ENCODE results near the gene LRRC59. TPM values are rescaled to one million over a fixed set of nuclear protein-coding genes. Genes with fewer than 3 reads are reported as not detected.
A peak's percentile ranks its signal among the peaks of the same experiment; 100 is the strongest.
"Not testable (repeated sequence)": the region's sequence is repeated elsewhere in the genome, so short reads cannot be mapped to it uniquely, and the experiment has no call there.

LRRC59 gene
- total and polyA plus RNA-seq, 2 experiments from 2014 or later = 46.4 to 124 TPM

DNA sequence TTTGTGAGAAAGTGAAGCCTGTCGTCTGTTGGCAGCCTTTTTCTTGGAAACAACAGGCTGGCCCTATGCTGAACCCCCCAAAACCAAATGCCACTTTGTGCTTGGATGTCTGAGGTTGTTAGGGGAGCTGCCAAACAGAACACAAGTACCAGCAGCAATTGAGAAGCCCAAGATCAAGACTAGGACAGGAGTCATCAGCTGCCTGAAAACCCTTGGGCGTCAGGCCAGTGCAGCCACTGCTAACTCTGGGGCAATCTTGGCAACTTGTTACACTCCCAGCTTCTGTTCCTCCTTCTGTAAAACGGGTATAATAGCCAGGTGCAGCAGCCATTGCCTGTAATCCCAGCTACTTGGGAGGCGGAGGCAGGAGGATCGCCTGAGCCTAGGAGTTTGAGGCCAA is 9.3 kb upstream of the LRRC59 start (continued):
- TF ChIP-seq, protein P1, sequence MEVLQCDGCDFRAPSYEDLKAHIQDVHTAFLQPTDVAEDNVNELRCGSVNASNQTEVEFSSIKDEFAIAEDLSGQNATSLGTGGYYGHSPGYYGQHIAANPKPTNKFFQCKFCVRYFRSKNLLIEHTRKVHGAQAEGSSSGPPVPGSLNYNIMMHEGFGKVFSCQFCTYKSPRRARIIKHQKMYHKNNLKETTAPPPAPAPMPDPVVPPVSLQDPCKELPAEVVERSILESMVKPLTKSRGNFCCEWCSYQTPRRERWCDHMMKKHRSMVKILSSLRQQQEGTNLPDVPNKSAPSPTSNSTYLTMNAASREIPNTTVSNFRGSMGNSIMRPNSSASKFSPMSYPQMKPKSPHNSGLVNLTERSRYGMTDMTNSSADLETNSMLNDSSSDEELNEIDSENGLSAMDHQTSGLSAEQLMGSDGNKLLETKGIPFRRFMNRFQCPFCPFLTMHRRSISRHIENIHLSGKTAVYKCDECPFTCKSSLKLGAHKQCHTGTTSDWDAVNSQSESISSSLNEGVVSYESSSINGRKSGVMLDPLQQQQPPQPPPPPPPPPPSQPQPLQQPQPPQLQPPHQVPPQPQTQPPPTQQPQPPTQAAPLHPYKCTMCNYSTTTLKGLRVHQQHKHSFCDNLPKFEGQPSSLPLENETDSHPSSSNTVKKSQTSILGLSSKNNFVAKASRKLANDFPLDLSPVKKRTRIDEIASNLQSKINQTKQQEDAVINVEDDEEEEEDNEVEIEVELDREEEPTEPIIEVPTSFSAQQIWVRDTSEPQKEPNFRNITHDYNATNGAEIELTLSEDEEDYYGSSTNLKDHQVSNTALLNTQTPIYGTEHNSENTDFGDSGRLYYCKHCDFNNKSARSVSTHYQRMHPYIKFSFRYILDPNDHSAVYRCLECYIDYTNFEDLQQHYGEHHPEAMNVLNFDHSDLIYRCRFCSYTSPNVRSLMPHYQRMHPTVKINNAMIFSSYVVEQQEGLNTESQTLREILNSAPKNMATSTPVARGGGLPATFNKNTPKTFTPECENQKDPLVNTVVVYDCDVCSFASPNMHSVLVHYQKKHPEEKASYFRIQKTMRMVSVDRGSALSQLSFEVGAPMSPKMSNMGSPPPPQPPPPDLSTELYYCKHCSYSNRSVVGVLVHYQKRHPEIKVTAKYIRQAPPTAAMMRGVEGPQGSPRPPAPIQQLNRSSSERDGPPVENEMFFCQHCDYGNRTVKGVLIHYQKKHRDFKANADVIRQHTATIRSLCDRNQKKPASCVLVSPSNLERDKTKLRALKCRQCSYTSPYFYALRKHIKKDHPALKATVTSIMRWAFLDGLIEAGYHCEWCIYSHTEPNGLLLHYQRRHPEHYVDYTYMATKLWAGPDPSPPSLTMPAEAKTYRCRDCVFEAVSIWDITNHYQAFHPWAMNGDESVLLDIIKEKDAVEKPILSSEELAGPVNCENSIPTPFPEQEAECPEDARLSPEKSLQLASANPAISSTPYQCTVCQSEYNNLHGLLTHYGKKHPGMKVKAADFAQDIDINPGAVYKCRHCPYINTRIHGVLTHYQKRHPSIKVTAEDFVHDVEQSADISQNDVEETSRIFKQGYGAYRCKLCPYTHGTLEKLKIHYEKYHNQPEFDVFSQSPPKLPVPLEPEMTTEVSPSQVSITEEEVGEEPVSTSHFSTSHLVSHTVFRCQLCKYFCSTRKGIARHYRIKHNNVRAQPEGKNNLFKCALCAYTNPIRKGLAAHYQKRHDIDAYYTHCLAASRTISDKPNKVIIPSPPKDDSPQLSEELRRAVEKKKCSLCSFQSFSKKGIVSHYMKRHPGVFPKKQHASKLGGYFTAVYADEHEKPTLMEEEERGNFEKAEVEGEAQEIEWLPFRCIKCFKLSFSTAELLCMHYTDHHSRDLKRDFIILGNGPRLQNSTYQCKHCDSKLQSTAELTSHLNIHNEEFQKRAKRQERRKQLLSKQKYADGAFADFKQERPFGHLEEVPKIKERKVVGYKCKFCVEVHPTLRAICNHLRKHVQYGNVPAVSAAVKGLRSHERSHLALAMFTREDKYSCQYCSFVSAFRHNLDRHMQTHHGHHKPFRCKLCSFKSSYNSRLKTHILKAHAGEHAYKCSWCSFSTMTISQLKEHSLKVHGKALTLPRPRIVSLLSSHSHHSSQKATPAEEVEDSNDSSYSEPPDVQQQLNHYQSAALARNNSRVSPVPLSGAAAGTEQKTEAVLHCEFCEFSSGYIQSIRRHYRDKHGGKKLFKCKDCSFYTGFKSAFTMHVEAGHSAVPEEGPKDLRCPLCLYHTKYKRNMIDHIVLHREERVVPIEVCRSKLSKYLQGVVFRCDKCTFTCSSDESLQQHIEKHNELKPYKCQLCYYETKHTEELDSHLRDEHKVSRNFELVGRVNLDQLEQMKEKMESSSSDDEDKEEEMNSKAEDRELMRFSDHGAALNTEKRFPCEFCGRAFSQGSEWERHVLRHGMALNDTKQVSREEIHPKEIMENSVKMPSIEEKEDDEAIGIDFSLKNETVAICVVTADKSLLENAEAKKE (CRISPR knock-in tag; IDR thresholded peaks at IDR 0.05) = no peak
- TF ChIP-seq STAT1 (IDR thresholded peaks at IDR 0.05; ENCODE audit: unreplicated experiment) = no peak
- TF ChIP-seq EZH2phosphoT487 (IDR thresholded peaks at IDR 0.05; ENCODE audit: unreplicated experiment) = no peak
- TF ChIP-seq NANOG (IDR thresholded peaks at IDR 0.05; ENCODE audit: borderline replicate concordance) = no peak
- TF ChIP-seq, protein P2, sequence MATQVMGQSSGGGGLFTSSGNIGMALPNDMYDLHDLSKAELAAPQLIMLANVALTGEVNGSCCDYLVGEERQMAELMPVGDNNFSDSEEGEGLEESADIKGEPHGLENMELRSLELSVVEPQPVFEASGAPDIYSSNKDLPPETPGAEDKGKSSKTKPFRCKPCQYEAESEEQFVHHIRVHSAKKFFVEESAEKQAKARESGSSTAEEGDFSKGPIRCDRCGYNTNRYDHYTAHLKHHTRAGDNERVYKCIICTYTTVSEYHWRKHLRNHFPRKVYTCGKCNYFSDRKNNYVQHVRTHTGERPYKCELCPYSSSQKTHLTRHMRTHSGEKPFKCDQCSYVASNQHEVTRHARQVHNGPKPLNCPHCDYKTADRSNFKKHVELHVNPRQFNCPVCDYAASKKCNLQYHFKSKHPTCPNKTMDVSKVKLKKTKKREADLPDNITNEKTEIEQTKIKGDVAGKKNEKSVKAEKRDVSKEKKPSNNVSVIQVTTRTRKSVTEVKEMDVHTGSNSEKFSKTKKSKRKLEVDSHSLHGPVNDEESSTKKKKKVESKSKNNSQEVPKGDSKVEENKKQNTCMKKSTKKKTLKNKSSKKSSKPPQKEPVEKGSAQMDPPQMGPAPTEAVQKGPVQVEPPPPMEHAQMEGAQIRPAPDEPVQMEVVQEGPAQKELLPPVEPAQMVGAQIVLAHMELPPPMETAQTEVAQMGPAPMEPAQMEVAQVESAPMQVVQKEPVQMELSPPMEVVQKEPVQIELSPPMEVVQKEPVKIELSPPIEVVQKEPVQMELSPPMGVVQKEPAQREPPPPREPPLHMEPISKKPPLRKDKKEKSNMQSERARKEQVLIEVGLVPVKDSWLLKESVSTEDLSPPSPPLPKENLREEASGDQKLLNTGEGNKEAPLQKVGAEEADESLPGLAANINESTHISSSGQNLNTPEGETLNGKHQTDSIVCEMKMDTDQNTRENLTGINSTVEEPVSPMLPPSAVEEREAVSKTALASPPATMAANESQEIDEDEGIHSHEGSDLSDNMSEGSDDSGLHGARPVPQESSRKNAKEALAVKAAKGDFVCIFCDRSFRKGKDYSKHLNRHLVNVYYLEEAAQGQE (IDR thresholded peaks at IDR 0.05; ENCODE audit: unreplicated experiment) = no peak

DNA sequence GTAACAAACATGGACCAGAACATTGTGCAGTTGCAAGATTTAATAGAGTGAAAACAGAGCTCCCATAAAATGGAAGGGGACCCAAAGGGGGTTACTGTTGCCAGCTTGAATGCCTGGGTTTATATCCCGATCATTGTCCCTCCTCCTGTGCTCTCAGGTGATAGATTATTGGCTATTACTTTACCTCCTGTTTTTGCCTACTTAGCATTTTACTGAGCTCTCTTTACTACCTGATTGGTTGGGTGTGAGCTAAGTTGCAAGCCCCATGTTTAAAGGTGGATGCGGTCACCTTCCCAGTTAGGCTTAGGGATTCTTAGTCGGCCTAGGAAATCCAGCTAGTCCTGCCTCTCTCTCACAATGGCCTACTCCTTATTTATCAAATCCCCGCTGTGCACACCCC is 8.0 kb upstream of the LRRC59 start:
- H2AFZ ChIP-seq; H3K27ac Mint-ChIP-seq; H4K20me1 ChIP-seq (replicated peaks; ENCODE audit: insufficient read depth); H3K36me3 Mint-ChIP-seq (ENCODE audit: low read depth); H3K27ac ChIP-seq (ENCODE audit: low read depth); ATAC-seq; H3K27me3 ChIP-seq (ENCODE audit: insufficient read depth); H3K9me2 ChIP-seq (ENCODE audit: insufficient read depth); H3K9me3 Mint-ChIP-seq; H3K36me3 ChIP-seq (ENCODE audit: insufficient read depth); H3K4me3 ChIP-seq; H3K79me2 ChIP-seq (replicated peaks; ENCODE audit: insufficient read depth); H3K4me2 ChIP-seq; H3K27me3 Mint-ChIP-seq (ENCODE audit: insufficient read depth, low read depth, poor library complexity); H3K4me1 ChIP-seq (ENCODE audit: insufficient read depth); H3F3A ChIP-seq (replicated peaks; ENCODE audit: low read depth); DNase-seq (ENCODE audit: low spot score); H3K4me3 Mint-ChIP-seq: not testable (repeated sequence)
- peaks cover 10% of the 10 kb centered on the region; the same call in 2 of the 3 replicates for H3K4me1 Mint-ChIP-seq

DNA sequence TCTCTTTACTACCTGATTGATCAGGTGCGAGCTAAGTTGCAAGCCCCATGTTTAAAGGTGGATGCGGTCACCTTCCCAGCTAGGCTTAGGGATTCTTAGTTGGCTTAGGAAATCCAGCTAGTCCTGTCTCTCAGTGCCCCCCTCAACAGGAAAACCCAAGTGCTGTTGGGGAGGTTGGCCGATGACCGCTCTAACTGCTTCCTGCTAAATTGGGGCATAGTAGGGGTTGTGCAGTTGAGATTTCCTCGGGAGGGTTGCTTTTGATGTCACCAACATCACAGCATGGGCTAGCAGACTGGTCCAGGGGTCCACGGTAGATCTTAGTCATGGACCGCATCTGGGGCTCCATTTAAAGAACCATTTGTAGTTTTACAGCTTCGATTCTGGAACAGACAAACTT is 2.3 kb upstream of the LRRC59 start:
- H3K27me3 Mint-ChIP-seq (ENCODE audit: insufficient read depth, low read depth, poor library complexity); H3K27ac ChIP-seq (ENCODE audit: low read depth); H3F3A ChIP-seq (replicated peaks; ENCODE audit: low read depth); ATAC-seq; H3K27ac Mint-ChIP-seq; H3K36me3 ChIP-seq (ENCODE audit: insufficient read depth); DNase-seq (ENCODE audit: low spot score); H3K4me1 ChIP-seq (ENCODE audit: insufficient read depth); H3K9me2 ChIP-seq (ENCODE audit: insufficient read depth); H3K36me3 Mint-ChIP-seq (ENCODE audit: low read depth); H3K4me3 Mint-ChIP-seq; H2AFZ ChIP-seq; H3K4me3 ChIP-seq; H3K27me3 ChIP-seq (ENCODE audit: insufficient read depth); H3K4me2 ChIP-seq: not testable (repeated sequence)
- Mint-ChIP-seq H3K4me1 (peaks cover 20% of the 10 kb centered on the region), H3K9me3 (peaks cover 16% of the 10 kb centered on the region; the same call in 1 of the 3 replicates)
- H4K20me1 ChIP-seq (replicated peaks; ENCODE audit: insufficient read depth) = peaks cover 13% of the 10 kb centered on the region
- peaks cover 25% of the 10 kb centered on the region for H3K79me2 ChIP-seq (replicated peaks; ENCODE audit: insufficient read depth)

DNA sequence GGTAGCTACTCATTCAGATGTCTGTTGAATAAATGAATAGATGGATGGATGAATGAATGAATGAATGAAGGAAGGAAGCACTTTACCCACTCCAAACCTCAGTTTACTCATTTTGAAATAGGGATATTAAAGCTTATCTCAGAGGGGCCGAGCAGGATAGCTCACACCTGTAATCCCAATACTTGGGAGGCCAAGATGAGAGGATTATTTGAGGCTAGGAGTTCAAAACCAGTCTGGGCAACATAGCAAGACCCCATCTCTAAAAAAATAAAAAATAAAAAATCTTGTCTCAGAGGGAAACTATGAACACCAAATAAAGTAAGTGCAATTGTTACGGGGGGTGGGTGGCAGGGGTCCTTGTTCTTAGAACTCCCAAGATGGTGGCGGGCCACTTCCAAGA is 1.3 kb upstream of the LRRC59 start:
- Histone ChIP-seq H4K20me1 (replicated peaks; ENCODE audit: insufficient read depth) (peaks cover 22% of the 10 kb centered on the region), H3K79me2 (replicated peaks; ENCODE audit: insufficient read depth) (peaks cover 25% of the 10 kb centered on the region)
- not testable (repeated sequence) for H3K27ac ChIP-seq (ENCODE audit: low read depth); H2AFZ ChIP-seq; H3F3A ChIP-seq (replicated peaks; ENCODE audit: low read depth); H3K27me3 ChIP-seq (ENCODE audit: insufficient read depth); DNase-seq (ENCODE audit: low spot score); H3K9me2 ChIP-seq (ENCODE audit: insufficient read depth); H3K27ac Mint-ChIP-seq; H3K4me1 ChIP-seq (ENCODE audit: insufficient read depth); H3K36me3 ChIP-seq (ENCODE audit: insufficient read depth); H3K27me3 Mint-ChIP-seq (ENCODE audit: insufficient read depth, low read depth, poor library complexity); H3K4me3 ChIP-seq; ATAC-seq; H3K4me2 ChIP-seq
- H3K9me3 Mint-ChIP-seq = peaks cover 16% of the 10 kb centered on the region; the same call in 1 of the 3 replicates
- peaks cover 17% of the 10 kb centered on the region for H3K4me1 Mint-ChIP-seq
- peak overlapping the region; percentile 17; the same call in 1 of the 3 replicates for H3K4me3 Mint-ChIP-seq
- H3K36me3 Mint-ChIP-seq (ENCODE audit: low read depth) = peaks cover 15% of the 10 kb centered on the region
